ENCODE measurements around the gene METAP1D.

METAP1D gene

GRCh38 chr2:171999161-171999560 lies 592 bp upstream of the METAP1D start:
- DNase-seq = no peak

GRCh38 chr2:172000696-172001361 lies 1.1 kb downstream of the METAP1D start:
- DNase-seq = no peak

GRCh38 chr2:172007372-172007771 lies 7.6 kb downstream of the METAP1D start:
- DNase-seq = no peak

DNA sequence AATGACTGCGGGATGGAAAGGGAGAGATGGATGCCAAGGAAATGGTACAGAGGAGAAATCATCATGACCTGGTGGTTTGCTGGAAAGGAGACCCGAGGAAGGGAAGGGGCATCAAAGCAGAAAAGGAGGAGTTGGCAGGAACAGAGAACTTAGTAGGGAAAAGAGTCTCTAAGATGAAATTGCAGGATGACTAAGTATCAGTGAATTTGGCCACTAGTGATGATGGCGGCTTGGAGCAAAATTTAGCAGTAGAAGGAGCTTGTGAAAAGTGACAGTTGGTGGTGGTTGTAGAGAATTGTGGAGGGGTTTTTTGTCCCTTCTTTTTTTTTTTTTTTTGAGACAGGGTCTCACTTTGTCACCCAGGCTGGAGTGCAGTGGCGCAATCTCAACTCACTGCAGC lies 10.1 kb downstream of the METAP1D start:
- no peak for DNase-seq

DNA sequence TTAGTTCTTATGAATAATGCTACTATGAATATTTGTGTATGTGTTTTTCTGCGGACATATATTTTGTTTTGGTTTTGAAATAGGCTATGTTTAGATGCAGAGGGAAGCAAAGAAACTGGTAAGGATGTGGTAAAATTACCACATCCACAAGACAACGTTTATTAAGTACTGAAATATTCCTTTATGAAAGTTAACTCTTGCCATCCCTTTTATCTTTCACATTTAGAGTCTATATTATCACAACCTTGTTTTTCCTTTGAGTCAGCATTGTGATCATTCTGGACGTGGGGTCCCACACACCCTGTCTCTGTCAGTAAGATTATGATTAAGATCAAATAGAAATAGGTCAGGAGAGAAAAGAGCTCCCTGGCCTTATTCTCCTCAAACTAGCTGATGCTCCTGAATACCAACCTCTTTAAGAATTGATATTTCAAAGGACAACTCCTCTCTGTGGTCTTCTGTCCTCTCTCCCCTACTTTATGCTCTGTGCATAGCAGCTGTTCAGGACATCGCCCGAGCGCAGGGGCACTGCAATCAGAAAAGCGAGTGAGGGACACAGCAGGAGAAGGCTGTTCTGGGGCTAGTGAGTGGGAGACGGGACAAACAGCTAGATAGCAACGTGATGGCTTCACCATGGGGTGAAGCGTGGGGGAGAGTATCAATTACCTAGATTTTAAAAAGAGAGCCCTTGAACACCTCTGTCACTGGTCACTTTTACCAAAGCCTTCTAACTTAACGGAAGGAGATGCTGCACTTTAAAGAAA lies 12.2 kb downstream of the METAP1D start:
- DNase-seq = no peak

GRCh38 chr2:172012677-172013391 lies 13.1 kb downstream of the METAP1D start:
- DNase-seq = no peak

DNA sequence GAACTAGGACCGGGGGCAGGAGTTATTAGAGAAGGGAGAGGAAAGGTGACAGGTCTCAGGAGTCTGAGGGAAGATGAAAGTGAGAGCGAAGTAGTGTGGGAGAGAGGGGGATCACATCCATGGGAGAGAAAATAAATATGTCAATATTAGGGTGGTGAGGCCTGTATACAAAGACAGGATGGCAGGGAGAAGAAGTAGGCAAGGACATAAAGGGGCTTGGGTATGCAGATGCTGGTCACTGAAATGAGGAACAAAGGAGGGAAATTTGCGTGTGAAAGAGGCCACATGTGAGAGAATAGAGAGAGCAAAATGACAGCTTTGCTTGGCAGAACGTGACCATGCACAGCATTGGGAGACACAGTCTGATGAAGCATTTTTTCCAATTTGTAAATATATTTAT lies 13.6 kb downstream of the METAP1D start:
- peak; percentile 22 for DNase-seq

- DNase-seq = no peak
These were observed 21.6 kb downstream of the METAP1D start for GRCh38 chr2:172021074-172021931.

DNA sequence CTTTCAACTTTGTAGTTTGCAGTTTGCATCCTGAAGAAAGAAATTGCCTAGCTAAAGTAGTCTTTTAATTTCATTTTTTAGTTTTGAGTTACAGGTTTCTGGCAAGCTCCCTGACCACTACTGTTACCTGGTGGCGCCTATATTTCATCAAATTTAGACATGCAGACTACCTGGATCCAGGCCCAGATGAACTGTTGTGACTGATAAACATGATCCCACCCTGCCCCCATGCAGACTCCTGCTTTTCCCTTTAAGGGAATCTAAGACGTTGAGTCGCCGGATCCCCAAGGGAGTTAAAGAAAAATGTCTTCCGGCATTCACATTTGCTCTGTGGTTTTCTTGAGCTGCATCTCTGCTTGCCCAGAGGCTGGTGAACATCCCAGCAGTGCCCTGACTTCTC lies 22.2 kb downstream of the METAP1D start:
- DNase-seq = no peak

DNA sequence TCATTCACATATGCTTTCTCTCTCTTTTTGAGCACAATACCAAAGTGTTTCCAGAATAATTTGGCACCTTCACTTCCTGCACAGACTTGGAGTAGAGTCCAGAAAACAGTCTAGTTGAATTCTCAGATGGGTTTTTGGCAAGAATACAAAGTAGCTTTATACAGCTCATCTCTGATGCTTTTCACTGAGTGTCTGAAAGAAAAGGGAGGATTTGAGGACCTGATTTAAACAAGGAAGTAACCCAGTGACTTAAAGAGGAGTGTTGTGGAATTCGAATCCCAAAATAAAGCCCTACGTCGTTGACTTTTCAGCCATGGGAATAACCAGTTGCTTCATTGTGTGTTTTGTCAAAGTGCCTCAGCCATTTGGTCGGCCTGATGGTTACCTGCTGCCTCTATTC lies 31.8 kb downstream of the METAP1D start:
- DNase-seq = no peak

DNA sequence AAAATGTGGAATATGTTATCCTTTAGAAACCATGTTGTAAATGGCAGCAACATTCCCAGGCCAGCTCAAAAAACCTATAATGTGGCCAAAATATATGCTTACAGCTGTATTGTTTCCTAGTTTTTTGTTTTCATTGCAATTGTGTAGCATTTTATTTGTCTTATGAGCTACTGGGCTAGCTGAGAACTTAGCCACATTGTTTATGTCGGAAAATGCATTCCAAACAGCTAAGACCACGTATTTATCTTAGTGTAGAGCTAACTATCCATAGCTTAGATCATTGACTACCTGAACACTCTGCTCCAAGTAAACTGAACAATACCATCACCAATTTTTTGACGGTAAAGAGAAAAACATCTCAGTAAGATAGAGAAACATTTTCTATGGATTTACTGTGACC lies 38.4 kb downstream of the METAP1D start:
- DNase-seq = no peak

DNA sequence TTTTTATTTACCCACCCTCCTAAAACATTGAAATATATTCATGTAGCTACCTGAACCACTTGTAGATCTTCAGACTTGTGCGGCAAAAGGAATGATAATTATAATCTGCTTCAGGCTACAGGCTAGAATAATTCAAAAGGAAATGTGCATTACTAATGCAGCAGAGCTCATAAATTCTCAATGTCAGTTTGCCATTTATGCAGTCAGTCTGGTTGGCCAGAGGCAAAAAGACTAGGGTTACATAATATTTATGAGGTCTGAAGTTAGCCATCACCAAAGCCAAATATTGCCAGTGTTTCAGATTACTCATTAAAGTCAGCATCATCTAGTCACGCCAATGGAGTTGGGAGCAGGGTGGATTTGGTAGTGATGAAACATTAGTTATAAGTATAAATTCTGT lies 38.9 kb downstream of the METAP1D start:
- no peak for DNase-seq

GRCh38 chr2:172039011-172039704 lies 39.4 kb downstream of the METAP1D start:
- no peak for DNase-seq

DNA sequence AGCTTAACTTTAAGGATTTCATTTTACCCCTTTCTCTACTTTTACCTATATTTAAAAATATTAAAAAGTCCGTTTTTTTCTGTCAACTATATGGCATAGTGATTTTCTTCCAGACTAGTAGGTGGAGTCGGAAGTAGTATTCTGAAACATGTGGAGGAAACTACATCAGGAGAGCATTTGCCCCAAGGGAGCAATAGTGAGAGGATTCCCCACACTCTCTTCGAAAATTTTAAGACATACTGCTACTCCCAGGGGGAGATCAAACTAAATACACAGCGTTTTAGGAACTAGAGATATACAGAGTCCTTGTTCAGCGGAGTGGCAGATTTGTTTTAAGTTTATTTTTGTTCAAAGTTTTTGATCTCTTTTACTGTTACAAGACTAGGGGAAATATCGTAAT lies 40.6 kb downstream of the METAP1D start:
- no peak for DNase-seq

GRCh38 chr2:172046080-172046678 lies 46.4 kb downstream of the METAP1D start:
- DNase-seq = no peak

GRCh38 chr2:172046866-172047565 lies 47.3 kb downstream of the METAP1D start:
- no peak for DNase-seq

GRCh38 chr2:172047566-172048507 lies 48.1 kb downstream of the METAP1D start:
- no peak for DNase-seq

DNA sequence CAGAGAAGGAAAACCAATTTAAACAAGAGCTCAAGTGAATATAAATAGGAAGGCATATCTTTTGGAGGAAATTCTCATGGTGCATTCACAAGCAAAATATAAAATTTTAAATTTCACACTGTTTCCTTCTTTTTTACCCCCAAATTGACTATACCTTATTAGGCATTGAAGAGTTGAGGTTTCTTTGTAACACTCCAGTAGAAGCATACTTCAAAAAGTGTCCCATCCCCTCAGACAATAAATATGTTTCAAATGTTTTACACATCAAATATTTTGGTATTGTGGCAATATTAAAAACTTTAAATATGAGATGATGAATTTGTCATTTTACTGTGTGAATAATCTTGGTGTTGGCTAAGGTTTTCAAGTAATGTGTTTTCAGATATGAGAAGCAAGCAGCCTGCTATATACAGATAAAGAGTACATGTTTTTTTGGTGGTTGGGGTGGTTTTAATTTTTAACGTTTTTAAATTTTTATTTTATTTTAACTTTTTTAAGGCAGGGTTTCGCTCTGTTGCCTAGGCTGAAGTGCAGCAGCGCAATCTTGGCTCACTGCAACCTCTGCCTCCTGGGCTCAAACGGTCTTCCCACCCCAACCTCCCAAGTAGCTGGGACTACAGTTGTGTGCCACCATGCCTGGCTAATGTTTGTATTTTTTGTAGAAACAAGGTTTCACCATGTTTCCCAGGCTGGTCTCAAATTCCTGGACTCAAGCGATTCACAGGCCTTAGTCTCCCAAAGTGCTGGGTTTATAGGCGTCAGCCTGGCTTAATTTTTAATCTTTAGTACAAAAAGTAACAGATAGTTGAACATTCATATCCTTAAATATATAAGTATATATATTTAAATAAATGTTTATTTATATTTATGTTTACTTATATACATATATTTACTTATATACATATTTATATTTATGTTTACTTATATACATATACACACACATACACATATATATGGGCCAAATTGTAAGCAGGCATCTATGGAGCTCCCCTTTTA lies 49.1 kb downstream of the METAP1D start:
- DNase-seq = no peak
